IPS-NIHi11 (cell line): ENCODE measurements around the gene NPL.

ENCODE experiments used
- DNase-seq: peaks from one replicate; pipeline ENCODE4 v3.0.0; 2012; ENCODE audit warnings: mixed read lengths, low spot score

NPL gene

DNA sequence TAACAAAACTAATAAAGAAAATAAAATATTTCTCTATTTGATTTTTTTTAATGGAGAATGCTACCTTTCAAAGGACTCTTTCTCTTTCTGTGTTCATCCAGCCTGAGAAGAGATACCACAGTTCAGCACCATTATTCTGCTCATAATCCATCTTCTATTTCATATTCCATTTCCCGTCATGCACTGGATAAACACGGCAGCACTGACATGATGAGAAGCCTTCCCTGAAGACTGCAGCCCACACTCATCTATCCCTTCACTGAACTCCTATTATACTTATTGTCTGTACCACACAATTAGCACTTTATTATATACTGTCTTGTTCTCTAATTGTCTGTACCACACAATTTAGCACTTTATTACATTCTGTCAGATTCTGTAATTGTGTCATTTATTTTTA is 10.7 kb upstream of the NPL start:
- no peak for DNase-seq

DNA sequence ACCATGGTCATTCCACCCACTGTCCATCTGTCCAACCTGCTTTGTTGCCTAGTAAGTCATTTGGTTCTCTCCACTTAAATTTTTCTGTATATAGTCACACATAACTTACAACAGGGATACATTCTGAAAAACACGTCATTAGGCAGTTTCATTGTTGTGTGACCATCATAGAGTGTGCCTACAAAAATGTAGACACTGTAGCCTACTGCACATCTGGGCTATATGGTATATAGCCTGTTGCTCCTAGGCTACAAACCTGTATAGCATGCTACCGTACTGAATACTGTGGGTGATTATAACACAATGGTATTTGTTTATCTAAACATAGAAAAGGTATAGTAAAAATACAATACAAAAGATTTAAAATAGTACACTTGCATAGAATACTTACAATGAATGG is 10.0 kb upstream of the NPL start:
- DNase-seq, result no peak

DNA sequence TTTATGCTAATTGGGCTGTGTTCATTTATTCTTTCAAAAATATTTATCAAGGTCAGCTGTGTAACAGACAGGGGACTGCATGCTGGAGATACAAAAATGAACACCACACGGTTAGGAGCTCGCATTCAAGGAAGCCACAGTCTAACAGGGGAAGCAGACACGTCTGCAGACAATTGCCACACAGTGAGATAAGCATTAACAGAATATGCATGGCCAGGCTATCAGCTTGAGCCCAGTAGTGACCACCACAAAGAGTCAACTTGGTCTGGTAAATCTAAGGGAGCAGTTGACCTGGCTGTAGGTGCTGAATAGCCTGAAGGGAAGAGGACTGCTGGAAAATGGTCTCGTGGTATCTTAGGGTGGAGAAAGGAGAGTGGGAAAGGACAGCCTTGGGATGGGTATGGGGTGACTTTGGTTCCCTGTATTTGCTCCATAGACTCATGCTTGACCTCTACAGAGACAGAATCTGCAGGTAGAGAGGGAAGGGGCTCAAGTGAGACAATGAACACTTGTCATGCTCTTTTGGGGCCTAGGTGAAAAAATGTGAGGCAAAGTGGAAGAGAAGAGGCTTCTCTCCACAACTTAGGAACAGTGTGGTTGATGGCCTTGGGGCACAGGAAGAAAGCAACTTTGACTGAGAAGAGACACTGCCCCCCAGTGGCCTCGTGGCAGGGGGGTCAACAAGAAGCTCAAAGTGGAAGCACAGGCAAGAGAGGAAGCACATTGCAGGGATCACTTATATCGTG is 7.6 kb upstream of the NPL start:
- DNase-seq, result peak; percentile 67

DNA sequence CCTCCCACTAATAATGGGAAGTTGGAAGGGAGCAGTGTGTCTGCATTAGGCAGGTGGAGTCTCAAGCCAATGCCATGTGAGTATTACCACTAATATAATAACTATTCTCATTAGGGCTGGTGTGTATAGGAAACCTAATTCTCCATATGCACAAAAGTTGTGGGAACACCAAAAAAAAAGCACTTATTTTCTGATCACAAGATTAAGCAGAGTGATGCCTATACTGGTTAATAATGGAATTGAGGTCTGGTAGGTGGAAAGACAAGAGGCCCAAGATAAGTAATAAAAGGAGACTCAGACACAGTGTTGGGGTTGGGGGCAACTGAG is 7.0 kb upstream of the NPL start:
- no peak for DNase-seq

DNA sequence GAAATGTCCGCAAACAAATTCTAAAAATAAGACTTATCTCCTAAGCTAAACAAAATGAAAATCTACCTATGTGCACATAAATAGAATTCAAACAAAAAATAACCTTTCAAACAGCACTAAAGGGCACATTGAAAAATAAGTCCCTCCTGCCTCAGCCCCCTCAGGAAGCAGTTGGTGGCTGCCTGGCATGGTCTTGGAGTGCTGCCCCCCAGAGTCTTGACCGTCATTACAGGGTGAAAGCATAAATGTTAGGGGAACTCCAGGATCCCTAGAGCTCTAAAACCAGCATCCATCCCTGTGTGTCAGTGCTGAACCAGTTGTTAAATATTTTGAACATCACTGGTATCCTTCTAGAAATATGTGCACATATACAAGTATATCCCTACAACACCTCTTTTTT is 6.5 kb upstream of the NPL start:
- DNase-seq, result peak; percentile 30

DNA sequence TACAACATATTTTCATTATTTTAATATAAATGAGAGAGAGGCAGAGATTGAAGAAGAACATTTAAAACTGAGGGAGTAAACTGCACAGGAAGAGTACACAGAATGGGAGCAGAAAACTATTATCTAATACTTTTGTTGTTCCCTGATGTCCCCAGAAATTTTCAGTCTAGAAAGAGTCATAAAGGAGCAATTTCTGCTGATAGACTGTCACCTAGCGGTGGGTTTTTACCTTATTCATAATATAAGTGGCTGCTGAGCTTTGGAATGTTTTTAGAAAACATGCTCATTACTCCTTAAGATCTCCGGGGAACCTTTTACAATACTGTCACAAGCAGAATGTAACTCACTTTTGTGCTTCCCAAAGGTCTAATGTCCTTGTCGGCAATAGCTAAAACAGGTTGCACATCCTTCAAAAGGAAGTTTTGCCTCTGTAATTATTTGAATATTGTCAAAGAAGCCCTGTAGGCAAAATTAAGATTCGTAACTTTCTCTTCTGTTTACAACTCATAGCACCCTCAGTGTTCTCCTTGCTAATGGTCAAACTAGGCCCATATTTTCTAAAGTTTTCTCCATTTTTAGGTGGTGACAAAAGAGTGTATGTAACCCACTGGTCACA is 4.9 kb upstream of the NPL start:
- DNase-seq, result no peak

DNA sequence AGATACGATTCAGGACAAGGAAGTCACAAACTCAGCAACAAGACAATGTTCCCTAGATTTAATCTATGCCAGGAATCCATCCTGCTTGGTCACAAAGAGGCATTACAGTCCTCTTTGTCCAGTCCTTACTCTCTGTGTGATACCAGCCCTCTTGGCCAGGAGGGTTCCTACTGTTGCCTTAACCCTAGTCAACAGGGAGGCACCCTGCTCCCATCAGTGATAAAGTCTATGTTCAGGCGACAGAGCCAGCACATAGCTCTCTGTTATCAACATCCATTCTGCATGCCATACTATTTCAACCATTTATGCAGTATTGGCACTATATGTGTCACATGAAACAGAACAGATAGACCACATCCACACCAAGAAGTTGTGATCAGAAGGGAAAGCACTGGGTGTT is 4.4 kb upstream of the NPL start:
- DNase-seq, result no peak

DNA sequence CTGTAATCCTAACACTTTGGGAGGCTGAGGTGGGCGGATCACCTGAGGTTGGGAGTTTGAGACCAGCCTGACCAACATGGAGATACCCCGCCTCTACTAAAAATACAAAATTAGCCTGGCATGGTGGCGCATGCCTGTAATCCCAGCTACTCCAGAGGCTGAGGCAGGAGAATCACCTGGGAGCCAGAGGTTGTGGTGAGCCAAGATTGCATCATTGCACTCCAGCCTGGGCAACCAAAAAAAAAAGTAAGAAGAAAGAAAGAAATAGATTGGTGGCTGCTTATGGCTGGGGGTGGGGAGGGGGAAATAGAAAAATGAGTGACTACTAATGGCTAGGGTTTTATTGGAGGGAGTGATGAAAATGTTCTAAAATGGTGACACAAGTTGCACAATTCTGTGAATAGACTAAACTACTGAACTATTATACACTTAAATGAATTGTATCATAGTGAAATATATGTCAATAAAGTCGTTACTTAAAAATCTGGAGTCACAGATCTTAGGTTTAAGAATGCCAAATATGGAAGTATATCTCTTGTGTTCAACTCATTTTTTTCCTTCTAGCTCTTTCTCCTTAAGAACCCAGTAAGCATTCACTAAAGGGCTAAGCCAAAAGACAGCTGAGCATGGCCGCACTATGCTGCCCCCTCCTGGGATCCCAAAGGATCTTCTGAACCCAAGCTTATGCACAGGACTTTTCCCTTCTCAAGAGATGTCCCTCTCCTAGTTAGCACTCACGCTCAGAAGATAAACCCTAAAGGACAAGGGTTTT is 3.2 kb upstream of the NPL start:
- peak; percentile 65 for DNase-seq

DNA sequence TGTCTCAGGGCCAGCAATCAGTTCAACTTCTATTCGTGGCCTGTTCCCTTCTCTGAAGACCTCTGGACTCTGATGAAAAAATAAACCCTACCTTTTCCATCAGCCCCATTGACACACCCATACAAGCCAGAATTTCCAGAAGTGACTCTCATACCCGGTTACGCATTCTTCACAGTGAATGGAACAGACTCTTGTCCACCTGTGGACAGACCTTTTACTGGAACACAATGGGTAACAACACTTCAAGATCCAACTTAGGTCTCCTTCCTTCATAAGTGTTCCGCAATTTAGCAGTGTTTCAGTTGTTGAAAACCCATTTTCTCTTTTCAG is 2.6 kb upstream of the NPL start:
- DNase-seq, result no peak

DNA sequence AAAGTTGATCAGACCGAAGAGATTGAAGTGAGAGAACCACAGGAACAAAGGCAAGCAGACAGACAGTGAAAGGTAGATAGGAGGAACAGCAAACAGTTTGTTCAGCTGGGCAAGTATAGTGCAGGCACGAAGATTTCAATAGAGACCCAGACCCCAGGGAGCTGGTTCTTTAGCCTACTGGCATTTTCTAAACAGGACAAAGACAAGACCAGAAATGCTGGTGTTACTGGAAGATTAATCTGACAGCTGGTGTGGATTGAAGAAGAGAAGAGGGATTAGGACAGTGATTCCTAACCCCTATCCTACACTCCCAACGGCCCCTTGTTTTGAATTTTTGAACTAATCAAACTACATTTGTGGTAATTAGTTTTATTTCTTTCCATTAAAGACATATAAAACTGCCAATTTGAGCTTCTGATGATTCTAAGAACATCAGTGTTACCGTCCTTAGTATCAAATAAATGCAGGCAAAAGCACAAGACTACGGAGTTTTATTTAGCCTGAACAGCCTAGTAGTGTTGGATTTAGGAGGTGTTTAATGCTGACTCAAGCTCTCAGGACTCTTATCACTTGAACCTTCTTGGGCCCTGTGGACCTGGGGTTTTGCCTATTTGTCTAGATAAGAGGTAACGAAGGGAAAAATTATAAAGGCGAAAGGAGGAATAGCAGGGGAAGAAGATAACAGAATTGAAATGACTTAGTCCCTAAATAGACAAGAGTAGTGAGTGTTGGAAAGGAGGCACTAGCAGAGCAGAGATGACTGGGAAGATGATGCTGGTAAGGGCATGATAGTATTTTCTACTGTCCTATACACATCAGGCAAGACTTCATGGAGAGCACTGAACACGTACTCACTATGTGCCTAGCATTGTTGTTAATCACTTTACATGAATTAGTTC is 2.0 kb downstream of the NPL start:
- DNase-seq, result no peak

DNA sequence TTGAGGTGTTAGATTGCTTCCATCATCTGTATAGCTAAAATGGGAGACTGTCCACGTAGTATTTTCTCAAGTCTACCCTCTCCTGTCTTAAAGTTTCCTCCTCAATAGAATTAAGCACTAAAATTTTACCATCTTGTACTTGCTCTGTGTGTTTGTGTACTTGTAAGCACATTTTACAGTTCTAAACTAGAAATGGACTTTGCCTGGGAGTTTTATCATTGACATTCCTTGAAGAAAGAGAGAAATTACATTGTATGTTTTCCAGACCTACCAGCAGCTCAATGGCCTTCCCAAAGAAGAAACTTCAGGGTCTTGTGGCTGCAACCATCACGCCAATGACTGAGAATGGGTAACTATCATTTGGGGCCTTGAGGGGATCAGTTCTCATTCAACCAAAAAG is 4.5 kb downstream of the NPL start:
- DNase-seq, result no peak

DNA sequence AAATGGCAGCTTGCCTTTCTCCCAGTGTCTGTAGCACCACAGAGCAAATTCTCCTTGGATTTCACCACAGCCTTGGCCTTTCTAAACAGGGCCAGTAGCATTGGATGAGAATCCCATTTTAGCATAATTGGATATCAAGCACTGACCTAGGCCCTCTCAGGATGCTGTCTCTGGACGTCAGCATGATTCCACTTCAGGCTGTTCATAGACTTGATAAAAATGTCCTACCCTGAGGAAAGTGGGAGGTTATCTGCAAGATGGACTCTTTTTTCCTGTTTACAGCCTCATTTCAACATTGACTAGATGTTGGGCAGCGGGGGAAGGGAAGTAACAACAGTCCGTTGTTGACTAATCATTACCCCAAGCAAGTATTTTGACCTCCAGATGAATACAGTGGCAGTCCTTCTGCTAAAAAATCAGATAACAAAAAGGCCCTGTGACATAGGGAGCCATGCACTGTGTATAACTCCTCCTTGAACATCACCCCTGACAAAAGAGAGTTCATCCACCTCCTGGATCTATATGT is 5.2 kb downstream of the NPL start:
- DNase-seq, result no peak

DNA sequence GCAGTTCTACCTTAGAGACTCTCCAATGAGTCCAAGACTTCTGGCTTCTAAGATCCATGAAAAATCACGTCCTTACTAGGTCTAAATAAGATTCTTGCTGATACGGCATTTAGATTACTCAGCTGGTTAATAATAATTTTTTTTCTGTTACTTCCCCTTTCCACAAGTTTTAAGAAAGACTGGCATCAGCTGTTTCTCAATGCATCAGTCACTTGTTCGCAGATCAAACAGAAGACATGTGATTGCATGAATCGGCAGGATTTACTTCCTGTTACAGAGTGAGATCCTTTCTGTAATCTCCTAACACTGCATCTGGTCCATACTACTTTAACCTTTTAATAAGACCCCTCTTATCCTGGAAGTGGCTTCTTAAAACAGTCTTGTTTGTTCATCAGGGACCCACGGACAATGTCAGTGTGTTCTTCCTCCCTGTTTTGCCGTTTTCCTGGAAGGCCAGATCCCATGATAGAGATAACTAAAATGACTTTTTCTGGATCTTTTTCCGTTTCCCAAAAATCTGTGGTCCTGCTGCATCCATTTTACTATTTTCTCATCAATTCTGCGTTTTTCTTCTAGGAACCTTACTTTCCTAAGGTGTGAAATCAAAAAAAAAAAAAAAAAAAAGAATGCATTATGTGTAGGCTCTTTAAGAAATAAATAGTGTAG is 6.1 kb downstream of the NPL start:
- no peak for DNase-seq

DNA sequence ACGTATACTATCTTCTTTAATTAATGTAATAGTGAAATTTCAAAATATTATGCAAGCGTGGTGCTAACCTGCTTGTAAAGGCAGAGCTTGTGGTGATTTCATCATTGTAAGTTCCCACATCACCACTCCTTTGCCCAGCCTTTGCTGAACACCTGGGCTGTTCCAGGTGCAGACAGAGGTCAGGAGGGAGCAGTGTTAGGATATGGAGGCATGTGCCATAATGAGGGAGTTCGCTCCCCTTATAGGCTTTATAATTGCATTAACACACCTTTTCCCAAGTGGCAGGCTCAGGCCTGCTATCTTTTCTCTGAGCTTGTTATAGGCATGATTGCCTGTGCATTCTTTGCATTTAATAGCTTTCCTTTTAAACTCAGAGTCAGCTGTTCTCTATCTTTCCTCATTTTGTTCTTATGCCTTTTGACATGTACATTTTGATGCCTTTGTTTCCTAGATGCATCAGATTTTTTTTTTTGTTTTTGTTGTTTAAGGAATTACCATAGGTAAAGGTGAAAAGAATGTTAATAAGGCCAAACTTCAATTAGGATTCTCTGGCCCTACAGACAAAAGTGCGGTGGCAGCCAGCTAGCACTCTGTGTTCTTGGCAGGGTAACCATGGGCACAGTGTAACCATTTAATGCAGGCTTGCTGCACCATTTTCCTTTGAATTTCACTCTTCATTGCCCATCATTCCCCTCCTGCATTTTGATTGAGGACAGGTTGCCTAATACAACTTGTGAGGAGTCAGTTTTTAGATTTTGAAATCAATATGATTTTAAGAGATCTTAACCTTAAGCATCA is 12.6 kb downstream of the NPL start:
- no peak for DNase-seq

DNA sequence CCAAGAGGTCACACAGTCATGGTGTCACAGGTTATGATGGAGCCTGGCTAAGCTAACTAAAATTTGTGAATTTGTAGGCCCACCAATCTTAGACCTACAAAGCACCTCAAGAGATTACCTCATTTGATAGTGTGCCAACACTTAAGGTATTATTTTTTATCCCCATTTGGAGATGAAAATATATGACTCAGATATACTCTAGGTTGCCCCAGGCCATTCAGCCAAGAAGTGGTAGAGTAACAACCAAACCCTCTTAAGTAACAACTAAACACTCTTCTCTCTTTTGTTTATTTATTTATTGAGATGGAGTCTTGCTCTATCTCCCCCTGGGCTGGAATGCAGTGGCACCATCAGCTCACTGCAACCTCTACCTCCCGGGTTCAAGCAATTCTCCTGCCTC is 14.3 kb downstream of the NPL start:
- DNase-seq, result no peak

DNA sequence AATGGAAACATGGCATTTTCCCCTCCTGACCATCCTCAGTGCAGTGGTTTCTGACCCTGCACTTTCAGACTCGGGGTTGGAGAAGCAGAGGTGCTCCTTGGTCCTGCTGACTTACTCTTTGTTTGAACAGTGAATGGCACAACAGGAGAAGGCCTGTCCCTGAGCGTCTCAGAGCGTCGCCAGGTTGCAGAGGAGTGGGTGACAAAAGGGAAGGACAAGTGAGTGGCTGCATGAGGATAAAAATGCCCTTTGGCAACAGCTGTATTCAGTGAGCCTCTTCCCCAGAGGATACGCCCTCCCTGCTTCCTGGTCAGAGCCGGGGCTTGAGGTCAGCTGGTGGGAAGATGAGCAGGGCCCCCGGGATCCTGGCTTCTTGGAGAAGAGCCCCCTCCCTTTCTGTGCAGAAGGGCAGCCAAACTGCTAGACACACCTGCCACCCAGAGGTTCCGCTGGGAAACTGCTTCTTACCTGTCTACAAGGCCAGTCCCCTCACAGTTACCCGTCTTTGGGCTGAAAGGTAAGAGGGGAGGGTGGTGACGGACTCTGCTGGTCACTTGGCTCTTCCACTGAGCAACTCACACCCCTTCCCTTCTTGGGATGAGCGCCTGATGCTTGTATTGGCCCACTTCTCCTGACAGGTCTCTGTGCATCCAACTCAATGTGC is 16.6 kb downstream of the NPL start:
- DNase-seq, result peak; percentile 89

DNA sequence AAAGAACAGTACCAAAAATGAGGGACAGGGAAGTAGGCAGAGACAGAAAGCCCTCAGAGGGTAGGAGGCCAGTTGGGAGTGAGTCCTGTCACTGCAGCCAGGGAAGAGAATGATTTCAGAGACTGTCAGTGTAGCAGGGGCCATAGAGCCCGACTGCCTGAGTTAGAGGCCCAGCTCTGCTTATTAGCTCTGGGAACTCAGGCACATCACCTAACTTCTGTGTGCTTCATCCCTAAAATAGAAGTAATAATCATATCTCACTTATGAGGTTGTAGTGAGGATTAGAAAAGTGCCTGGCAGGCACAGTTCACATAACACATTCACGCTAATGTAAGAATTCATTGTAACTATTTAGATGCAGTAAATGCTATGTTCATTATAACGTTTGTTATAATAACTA is 18.3 kb downstream of the NPL start:
- DNase-seq, result no peak

DNA sequence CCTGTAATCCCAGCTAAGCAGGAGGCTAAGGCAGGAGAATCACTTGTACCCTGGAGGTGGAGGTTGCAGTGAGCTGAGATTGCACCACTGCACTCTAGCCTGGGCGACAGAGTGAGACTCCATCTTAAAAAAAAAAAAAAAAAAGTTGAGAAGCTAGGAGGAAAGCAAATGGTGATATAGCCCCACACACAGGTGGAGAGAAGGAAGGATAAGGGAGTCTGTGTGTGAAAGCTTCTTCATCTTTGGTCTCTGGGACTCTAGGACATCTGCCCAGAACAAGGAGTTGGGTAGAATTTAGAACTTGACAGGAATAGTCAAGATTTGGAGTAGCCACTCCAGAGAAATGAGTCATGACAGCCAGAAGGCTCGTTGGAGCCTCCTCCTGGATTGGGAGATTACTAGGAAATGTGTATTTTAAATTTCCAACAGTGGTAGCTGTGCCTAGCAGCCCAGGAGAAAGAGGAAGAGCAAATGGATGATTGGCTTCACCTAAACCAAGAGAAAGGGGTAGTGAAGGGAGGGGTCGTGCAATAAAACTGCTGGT is 19.9 kb downstream of the NPL start:
- no peak for DNase-seq

DNA sequence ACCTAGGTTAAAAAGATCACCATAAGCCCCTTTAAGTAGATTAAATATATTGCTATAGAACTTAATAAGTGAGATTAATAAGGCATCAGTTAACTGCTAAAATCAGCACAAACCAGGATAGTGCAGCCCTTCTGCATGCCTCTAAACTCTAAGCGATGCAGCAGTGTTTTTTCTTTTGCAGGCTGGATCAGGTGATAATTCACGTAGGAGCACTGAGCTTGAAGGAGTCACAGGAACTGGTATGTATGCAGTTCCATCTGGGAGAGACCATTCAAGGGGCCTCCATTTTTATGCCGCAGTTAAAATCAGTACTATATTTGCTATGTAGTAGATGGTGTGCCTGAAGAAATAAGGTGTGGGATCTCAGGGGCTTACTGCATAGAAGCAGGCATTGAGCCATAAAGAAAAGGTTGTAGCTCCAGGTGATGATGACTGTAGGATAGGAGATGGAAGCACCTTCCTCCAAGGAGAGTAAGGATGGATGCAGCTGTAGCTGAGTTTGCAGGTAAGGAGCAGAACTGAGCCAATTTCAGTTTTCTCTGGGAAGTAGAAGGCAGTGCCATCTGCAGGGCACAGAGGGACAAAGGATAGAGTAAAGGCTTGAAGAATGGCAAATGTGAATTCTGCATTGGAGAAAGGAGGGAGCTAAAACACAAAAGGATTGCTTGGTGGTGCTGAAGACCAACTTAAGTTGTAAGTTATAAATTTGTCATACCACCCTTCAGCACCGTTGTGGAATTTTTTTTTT is 22.6 kb downstream of the NPL start:
- DNase-seq, result no peak
